HG03139 (cell line): Measurements from ENCODE around the gene TIPRL.

Source experiments
- ATAC-seq: cut with Tn5 transposase; IDR thresholded peaks from one replicate; pipeline ENCODE4 v1.9.1; 2021; ENCODE audit not compliant: unreplicated experiment

TIPRL gene

GRCh38 chr1:168210312-168210711 lies 31.6 kb downstream of the TIPRL start:
- ATAC-seq = no peak

GRCh38 chr1:168213349-168213748 lies 34.6 kb downstream of the TIPRL start:
- ATAC-seq = no peak

GRCh38 chr1:168216171-168216570 lies 37.4 kb downstream of the TIPRL start:
- ATAC-seq = no peak

- no peak for ATAC-seq
Observed at GRCh38 chr1:168217664-168218063, 38.9 kb downstream of the TIPRL start.

GRCh38 chr1:168218658-168219057 lies 39.9 kb downstream of the TIPRL start:
- no peak for ATAC-seq

- no peak for ATAC-seq
Observed at GRCh38 chr1:168220470-168220871, 41.7 kb downstream of the TIPRL start.

- no peak for ATAC-seq
Observed at GRCh38 chr1:168221275-168221674, 42.5 kb downstream of the TIPRL start.

GRCh38 chr1:168223261-168223660 lies 44.5 kb downstream of the TIPRL start:
- no peak for ATAC-seq

- no peak for ATAC-seq
Observed at GRCh38 chr1:168223681-168224540, 45.1 kb downstream of the TIPRL start.

- ATAC-seq = no peak
Observed at GRCh38 chr1:168224991-168225390, 46.2 kb downstream of the TIPRL start.

- peak; percentile 71 for ATAC-seq
Observed at GRCh38 chr1:168225476-168226190, 46.9 kb downstream of the TIPRL start, which contains the start of gene SFT2D2. TSS of gene SFT2D2 (plus strand) at chr1:168226004. CDS start at chr1:168226080, 76 bp downstream.

GRCh38 chr1:168227620-168228019 lies 48.9 kb downstream of the TIPRL start:
- no peak for ATAC-seq

GRCh38 chr1:168229893-168230292 lies 51.1 kb downstream of the TIPRL start:
- ATAC-seq = no peak

- no peak for ATAC-seq
Observed at GRCh38 chr1:168230709-168231108, 51.9 kb downstream of the TIPRL start.

- peak; percentile 77 for ATAC-seq
Observed at GRCh38 chr1:168234846-168235547, 56.2 kb downstream of the TIPRL start.

- no peak for ATAC-seq
Observed at GRCh38 chr1:168235548-168235885, 56.8 kb downstream of the TIPRL start.

- ATAC-seq = no peak
Observed at GRCh38 chr1:168235937-168236336, 57.2 kb downstream of the TIPRL start.

- ATAC-seq = no peak
Observed at GRCh38 chr1:168236836-168237611, 58.3 kb downstream of the TIPRL start.

GRCh38 chr1:168243198-168243597 lies 64.4 kb downstream of the TIPRL start:
- ATAC-seq = no peak

GRCh38 chr1:168243636-168244212 lies 65.0 kb downstream of the TIPRL start:
- no peak for ATAC-seq
